T-helper 1 cell treated with Interleukin-12 subunit alpha and Interleukin-12 subunit beta and Interleukin-4 antibody, amounts not matched to agents 30 μg/mL and 1 μg/mL, for 36 hours (primary cell): Measurements from ENCODE around the gene WDR4.
"Not testable (repeated sequence)": the region's sequence is repeated elsewhere in the genome, so short reads cannot be mapped to it uniquely, and the experiment has no call there.

ENCODE experiments used
- H3K27ac Mint-ChIP-seq: one replicate; pipeline ENCODE4 v1.8.0; 2021; ENCODE audit warnings: mild to moderate bottlenecking, mixed read lengths
- H3K27me3 Mint-ChIP-seq: one replicate; pipeline ENCODE4 v1.8.0; 2021; ENCODE audit warnings: low read depth, mixed read lengths
- H3K36me3 Mint-ChIP-seq: one replicate; pipeline ENCODE4 v1.8.0; 2021; ENCODE audit warnings: low read depth, mixed read lengths
- H3K4me1 Mint-ChIP-seq: one replicate; pipeline ENCODE4 v1.8.0; 2021; ENCODE audit warnings: low read depth, mixed read lengths
- H3K4me3 Mint-ChIP-seq: one replicate; pipeline ENCODE4 v1.8.0; 2021; ENCODE audit warnings: mild to moderate bottlenecking, moderate library complexity, mixed read lengths
- H3K9me3 Mint-ChIP-seq: one replicate; pipeline ENCODE4 v1.8.0; 2021; ENCODE audit warnings: mixed read lengths

Gene WDR4, protein sequence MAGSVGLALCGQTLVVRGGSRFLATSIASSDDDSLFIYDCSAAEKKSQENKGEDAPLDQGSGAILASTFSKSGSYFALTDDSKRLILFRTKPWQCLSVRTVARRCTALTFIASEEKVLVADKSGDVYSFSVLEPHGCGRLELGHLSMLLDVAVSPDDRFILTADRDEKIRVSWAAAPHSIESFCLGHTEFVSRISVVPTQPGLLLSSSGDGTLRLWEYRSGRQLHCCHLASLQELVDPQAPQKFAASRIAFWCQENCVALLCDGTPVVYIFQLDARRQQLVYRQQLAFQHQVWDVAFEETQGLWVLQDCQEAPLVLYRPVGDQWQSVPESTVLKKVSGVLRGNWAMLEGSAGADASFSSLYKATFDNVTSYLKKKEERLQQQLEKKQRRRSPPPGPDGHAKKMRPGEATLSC

DNA sequence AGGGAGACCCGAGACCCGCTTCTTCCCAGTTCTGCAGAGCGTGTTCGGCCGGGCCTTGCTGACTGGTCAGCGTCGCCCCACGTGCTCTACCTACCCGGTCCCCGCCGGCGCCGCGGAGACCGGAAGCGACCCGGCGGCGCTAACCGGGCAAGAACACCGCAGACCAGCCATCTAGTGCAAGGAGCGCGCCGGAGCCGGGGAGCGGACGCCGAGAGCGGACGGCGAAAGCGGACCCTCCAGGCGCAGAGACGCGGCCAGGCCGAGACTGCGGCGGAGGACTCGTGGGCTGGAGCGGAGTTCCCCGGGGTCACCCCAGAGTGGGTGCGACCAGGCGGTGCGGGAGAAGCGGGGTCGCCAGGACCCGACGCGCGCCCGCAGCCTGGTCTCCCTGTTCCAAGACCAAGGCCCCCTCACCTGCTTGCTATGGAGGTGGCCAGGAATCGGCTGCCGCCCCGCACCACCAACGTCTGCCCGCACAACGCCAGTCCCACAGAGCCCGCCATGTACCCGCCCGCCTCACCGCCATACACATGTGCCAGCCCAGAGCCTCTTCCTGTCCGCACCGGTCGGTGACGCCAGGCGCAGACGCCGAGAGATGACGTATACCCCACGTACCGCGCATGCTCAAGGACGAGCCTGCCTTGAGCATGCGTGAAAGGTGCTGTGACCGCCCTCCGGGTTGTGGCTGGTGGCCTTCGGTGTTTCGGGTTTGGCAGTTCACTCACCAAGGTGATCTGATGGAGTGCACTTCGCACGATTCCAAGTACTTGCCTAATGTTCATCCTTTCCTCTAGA, at the start of gene WDR4:
WDR4 (minus strand) TSS at position 547 of the 795 bp plus-strand sequence; CDS start at position 503, 44 bp downstream.
- H3K9me3 Mint-ChIP-seq, result no peaks in the 10 kb centered on the region
- peaks cover 22% of the 10 kb centered on the region for H3K4me1 Mint-ChIP-seq
- peaks cover 17% of the 10 kb centered on the region for H3K36me3 Mint-ChIP-seq
- H3K27ac Mint-ChIP-seq, result peak within 1 kb of the TSS; percentile 97
- H3K4me3 Mint-ChIP-seq, result peak within 1 kb of the TSS; percentile 89
- no peaks in the 10 kb centered on the region for H3K27me3 Mint-ChIP-seq

DNA sequence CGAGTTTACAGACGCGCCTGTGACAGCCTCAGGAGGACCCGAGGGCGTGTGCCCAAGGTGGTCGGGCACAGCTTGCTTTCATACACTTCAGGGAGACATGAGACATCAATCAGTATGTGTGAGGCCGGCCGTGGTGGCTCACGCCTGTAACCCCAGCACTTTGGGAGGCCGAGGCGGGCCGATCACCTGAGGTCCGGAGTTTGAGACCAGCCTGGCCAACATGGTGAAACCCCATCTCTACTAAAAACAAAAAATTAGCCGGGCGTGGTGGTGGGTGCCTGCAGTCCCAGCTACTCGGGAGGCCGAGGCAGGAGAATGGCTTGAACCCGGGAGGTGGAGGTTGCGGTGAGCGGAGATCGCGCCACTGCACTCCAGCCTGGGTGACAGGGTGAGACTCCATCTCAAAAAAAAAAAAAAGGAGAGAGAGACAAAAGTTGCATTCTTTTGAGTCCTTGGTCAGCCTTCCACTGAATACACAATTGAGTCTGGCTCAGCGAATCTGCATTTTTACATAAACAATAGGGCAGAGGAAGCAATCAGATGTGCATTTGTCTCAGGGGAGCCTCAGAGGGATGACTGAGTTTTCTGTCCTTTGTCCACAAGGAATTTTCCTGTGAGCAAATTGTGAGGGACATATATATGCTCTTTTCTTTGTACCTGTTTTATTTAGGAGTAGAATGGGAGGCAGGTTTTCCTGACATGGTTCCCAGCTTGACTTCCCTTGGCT, 48.3 kb upstream of the WDR4 start:
- not testable (repeated sequence) for H3K27me3 Mint-ChIP-seq, H3K9me3 Mint-ChIP-seq, H3K27ac Mint-ChIP-seq, H3K4me3 Mint-ChIP-seq, H3K36me3 Mint-ChIP-seq
- peaks cover 14% of the 10 kb centered on the region for H3K4me1 Mint-ChIP-seq

DNA sequence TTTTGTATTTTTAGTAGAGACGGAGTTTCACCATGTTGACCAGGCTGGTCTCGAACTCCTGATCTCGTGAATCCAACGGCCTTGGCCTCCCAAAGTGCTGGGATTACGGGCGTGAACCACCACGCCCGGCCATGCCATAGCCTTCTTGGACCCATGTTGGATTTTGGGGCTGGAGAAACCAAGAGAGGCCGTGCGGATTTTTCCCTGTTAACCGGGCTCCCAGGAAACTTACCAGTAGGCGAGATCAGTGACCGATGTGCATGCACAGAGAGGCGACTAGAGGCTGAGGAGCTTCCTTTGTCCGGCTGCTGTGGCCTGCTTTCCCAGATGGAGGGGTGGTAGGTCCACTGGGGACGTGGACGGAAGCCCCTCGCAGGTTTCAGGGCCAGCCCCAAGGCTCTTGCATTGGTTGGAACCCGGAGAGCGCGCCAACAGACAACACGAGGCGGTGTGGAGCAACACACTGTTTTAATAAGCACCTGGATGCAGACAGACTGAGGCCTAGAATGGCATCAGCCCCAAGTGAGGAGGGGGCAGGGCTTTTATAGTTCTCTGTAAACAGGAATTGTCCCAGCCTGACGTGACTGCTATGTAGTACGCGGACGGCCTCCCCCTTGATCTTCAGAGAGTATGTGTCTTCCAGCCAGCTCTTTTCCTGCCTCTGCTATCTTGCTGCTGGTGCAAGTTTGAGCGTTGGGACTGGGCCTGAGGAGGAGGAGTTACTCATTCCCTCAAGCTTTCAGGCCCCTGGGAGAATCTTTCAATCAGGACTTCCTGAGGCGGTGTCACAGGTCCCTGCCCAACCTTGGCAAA, 46.0 kb upstream of the WDR4 start, which contains the start of gene ERVH48-1:
ERVH48-1 (minus strand) TSS at position 517 of the 813 bp plus-strand sequence. CDS start 6,624 bp downstream, outside the sequence.
- Mint-ChIP-seq H3K4me3 (peak within 1 kb of the TSS; percentile 4), H3K9me3 (no peaks in the 10 kb centered on the region), H3K27ac (peak within 1 kb of the TSS; percentile 16)

DNA sequence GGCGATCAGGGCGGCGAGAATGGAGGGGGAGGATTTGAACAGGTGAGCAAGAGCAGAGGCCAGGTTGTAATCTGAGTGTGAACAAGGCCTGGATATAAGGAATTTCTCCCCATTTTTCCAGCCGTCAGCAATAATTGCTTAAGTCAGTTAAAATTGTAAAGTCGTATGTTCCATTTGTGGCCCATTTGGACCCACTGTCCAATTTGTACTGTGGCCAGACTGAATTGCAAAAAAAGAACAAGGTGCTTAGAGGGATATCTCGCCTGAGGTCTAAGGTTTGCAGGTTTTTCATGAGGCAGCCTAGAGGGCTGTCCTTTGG, 45.1 kb upstream of the WDR4 start:
- peak overlapping the region; percentile 71 for H3K4me3 Mint-ChIP-seq
- peak overlapping the region; percentile 82 for H3K27ac Mint-ChIP-seq
- H3K27me3 Mint-ChIP-seq, result no peaks in the 10 kb centered on the region
- H3K9me3 Mint-ChIP-seq, result no peaks in the 10 kb centered on the region
- no peaks in the 10 kb centered on the region for H3K36me3 Mint-ChIP-seq
- peaks cover 14% of the 10 kb centered on the region for H3K4me1 Mint-ChIP-seq

More for the DNA sequence above, 46.0 kb upstream of the WDR4 start, which contains the start of gene ERVH48-1:
- H3K36me3 Mint-ChIP-seq, result no peaks in the 10 kb centered on the region
- peaks cover 14% of the 10 kb centered on the region for H3K4me1 Mint-ChIP-seq
- H3K27me3 Mint-ChIP-seq, result no peaks in the 10 kb centered on the region

DNA sequence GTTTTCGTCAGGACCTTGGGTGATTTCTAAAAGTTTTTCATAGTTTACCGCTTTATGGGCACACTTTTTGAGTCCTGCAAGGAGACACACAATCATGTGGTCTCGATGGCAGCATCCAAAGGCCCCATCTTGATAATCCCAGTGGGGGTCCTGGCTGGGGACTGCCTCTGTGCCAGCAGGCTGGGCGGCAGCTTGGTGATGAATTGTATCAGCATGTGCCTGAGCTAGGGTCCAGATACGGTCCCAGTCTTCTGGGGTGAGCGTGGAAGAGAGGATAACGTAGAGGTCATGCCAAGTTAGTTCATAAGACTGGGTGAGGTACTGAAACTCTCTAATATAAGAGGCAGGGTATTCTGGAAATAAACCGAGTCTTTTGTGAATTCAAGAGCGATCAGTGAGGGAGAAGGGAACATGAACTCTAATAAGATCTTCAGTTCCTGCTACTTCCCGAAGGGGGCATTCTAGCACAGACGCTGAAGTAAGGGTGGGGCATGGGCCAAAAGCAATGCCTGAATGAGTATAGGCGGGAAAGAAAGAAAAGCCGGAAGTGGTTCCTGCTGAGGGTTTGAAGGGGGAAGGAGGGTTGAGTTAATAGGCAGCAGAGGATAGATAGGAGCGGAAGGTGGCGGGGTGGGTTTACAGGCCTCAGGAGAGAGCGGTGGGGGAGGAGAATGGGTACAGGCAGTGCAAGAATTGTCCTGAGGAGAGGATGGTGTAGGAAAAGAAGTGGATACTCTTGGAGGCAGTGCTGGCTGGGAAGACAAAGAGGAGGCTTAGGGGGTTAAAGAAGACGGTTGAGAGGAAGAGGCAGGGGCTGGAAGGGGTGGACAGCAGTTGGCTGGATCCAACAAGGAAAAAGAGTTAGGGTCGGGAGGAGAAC, 44.5 kb upstream of the WDR4 start:
- Mint-ChIP-seq H3K4me1 (peaks cover 14% of the 10 kb centered on the region), H3K27me3 (no peaks in the 10 kb centered on the region), H3K9me3 (no peaks in the 10 kb centered on the region), H3K4me3 (peak overlapping the region; percentile 71), H3K27ac (peak overlapping the region; percentile 82), H3K36me3 (no peaks in the 10 kb centered on the region)

DNA sequence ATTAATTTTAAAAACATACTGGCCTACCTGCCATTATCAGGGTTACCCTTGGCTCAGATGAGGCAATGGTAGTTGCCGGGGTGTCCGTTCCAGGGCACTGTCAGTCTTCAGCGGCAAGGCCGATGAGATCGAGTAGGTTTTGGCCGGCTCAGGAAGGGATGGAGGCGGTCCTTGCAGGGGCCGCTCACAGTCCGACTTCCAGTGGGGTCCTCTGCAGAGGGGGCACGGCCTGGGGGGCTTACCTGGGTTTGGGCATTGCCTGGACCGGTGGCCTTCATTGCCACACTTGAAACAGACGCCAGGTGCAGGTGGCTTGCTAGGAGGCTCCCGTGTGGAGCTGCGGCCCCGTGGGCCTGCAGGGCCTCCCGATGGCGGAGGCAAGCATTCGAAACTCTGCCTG, 43.6 kb upstream of the WDR4 start:
- Mint-ChIP-seq H3K4me3 (no peak overlapping the region), H3K36me3 (no peaks in the 10 kb centered on the region), H3K9me3 (no peaks in the 10 kb centered on the region), H3K27me3 (no peaks in the 10 kb centered on the region), H3K4me1 (peaks cover 14% of the 10 kb centered on the region), H3K27ac (no peak overlapping the region)

GRCh38 chr21:42921927-42922326, 42.6 kb upstream of the WDR4 start:
- Mint-ChIP-seq H3K27ac (no peak overlapping the region), H3K4me3 (no peak overlapping the region), H3K4me1 (peaks cover 14% of the 10 kb centered on the region), H3K36me3 (no peaks in the 10 kb centered on the region), H3K9me3 (no peaks in the 10 kb centered on the region), H3K27me3 (no peaks in the 10 kb centered on the region)

GRCh38 chr21:42918291-42918690, 39.0 kb upstream of the WDR4 start:
- no peaks in the 10 kb centered on the region for H3K27me3 Mint-ChIP-seq
- H3K4me3 Mint-ChIP-seq, result no peak overlapping the region
- H3K9me3 Mint-ChIP-seq, result no peaks in the 10 kb centered on the region
- H3K4me1 Mint-ChIP-seq, result peaks cover 1% of the 10 kb centered on the region
- no peaks in the 10 kb centered on the region for H3K36me3 Mint-ChIP-seq
- H3K27ac Mint-ChIP-seq, result no peak overlapping the region

DNA sequence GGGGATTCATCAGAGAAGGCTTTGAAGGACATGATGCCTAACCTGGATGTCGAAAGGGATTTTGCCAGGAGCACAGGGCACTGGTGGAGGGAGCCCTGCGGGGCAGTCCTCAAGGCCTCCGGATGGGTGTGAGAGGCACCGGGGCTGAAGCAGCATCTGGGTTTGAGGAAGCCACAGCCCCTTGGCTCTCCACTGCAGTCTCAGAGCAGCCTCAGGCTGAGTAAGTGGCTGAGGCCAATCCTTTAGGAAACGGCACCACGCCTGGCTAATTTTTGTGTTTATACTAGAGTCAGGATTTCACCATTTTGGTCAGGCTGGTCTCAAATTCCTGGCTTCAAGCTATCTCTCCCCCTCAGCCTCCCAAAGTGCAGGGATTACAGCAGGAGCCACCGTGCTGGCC, 34.1 kb upstream of the WDR4 start:
- no peak overlapping the region for H3K4me3 Mint-ChIP-seq
- no peaks in the 10 kb centered on the region for H3K27me3 Mint-ChIP-seq
- no peak overlapping the region for H3K27ac Mint-ChIP-seq
- no peaks in the 10 kb centered on the region for H3K9me3 Mint-ChIP-seq
- no peaks in the 10 kb centered on the region for H3K4me1 Mint-ChIP-seq
- H3K36me3 Mint-ChIP-seq, result peaks cover 8% of the 10 kb centered on the region

- H3K36me3 Mint-ChIP-seq, H3K9me3 Mint-ChIP-seq, H3K27me3 Mint-ChIP-seq, H3K27ac Mint-ChIP-seq, H3K4me1 Mint-ChIP-seq, H3K4me3 Mint-ChIP-seq: not testable (repeated sequence)
Measured at GRCh38 chr21:42911920-42912319, 32.6 kb upstream of the WDR4 start.

GRCh38 chr21:42908484-42908883, 29.1 kb upstream of the WDR4 start:
- not testable (repeated sequence) for H3K4me3 Mint-ChIP-seq, H3K27me3 Mint-ChIP-seq, H3K4me1 Mint-ChIP-seq, H3K27ac Mint-ChIP-seq, H3K9me3 Mint-ChIP-seq
- H3K36me3 Mint-ChIP-seq, result peaks cover 20% of the 10 kb centered on the region

DNA sequence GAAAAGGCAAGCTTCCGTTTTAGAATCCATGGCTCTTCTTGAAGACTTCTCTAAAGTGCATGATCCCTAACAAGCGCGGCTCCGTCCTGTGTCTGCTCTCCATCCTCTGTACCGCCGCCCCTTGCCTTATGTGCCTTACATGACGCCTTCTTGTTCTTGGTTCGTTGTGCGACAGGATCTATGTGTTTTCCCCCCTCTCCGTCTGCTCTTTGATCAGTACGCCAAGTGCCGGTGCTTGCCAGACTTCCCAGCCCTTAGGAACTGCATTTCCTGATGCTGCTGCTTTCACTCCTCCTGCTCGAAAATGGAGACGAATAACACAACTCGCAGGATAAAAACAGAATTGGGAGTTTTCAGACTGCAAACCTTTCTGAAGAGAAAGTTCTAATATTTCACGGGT, 26.9 kb upstream of the WDR4 start:
- no peak overlapping the region for H3K27ac Mint-ChIP-seq
- no peak overlapping the region for H3K4me3 Mint-ChIP-seq
- peaks cover 26% of the 10 kb centered on the region for H3K36me3 Mint-ChIP-seq
- no peaks in the 10 kb centered on the region for H3K9me3 Mint-ChIP-seq
- no peaks in the 10 kb centered on the region for H3K4me1 Mint-ChIP-seq
- no peaks in the 10 kb centered on the region for H3K27me3 Mint-ChIP-seq

GRCh38 chr21:42905195-42905594, 25.9 kb upstream of the WDR4 start:
- no peak overlapping the region for H3K27ac Mint-ChIP-seq
- no peaks in the 10 kb centered on the region for H3K4me1 Mint-ChIP-seq
- H3K36me3 Mint-ChIP-seq, result peaks cover 24% of the 10 kb centered on the region
- no peaks in the 10 kb centered on the region for H3K9me3 Mint-ChIP-seq
- no peaks in the 10 kb centered on the region for H3K27me3 Mint-ChIP-seq
- no peak overlapping the region for H3K4me3 Mint-ChIP-seq
